Cardiac ventricle fibroblast (primary cell): ENCODE data around the gene TBC1D3C. TPM values are rescaled to one million over a fixed set of nuclear protein-coding genes. Genes with fewer than 3 reads are reported as not detected.

Source experiments
- total RNA-seq: library from RNA; depleted of rRNA; stranded (reverse); fragments of >200 nt; gene quantifications from 2 replicates; pipeline ENCODE4 v1.2.3, GENCODE V29; 2015

Gene TBC1D3C
- total RNA-seq = not detected in 2 replicates

GRCh38 chr17:38068534-38068933 is at the start of gene TBC1D3C:
TBC1D3C (minus strand) TSS chr17:38068634; CDS start chr17:38067066, 1,568 bp downstream.

Other genes with a start within 250 kb of the TBC1D3C start
- not detected in 2 replicates for gene TBC1D3K, start 144.2 kb downstream of the TBC1D3C start, total RNA-seq
- 1.9 and 4.1 TPM in 2 replicates for gene TBC1D3L, start 79.6 kb downstream of the TBC1D3C start, total RNA-seq
- gene TBC1D3D, start 64.7 kb downstream of the TBC1D3C start, total RNA-seq = not detected in 2 replicates
- not detected in 2 replicates for gene TBC1D3E, start 59.3 kb upstream of the TBC1D3C start, total RNA-seq
- gene TBC1D3, start 123.9 kb upstream of the TBC1D3C start, total RNA-seq = not detected in 2 replicates
- gene MRPL45, start 228.5 kb upstream of the TBC1D3C start, total RNA-seq = 28.2 and 33.1 TPM in 2 replicates